Naive thymus-derived CD8-positive, alpha-beta T cell (primary cell): Measurements from ENCODE around the gene ANKRD65. TPM values are rescaled to one million over a fixed set of nuclear protein-coding genes. Genes with fewer than 3 reads are reported as not detected.

Source experiments
- ATAC-seq, 2 donors: fragments of 150-1000 bp; cut with Tn5 transposase in 1 of 2; sonication (Bioruptor Pico), chemical (Tn5 transposase) in 1 of 2; 1 replicate in 1 of 2; 2 replicates in 1 of 2; pipeline ENCODE4 v1.10.0; 2021; ENCODE audit warnings: mild to moderate bottlenecking in 2 of 2, moderate library complexity in 2 of 2
- POLR2A ChIA-PET: fragments of 350-600 bp; sonication (Branson Sonifier 250); formaldehyde crosslinking; loops from one replicate; lab custom pipeline; 2021; ENCODE audit warnings: antibody characterized with exemption; lab: Charles Lee
- DNase-seq, 10 donors: peaks; one replicate each; pipeline versions ENCODE4 v3.0.0 to v3.0.0-alpha.2; 2020 to 2022
- H3K27ac Mint-ChIP-seq, 10 donors: one replicate each; pipeline ENCODE4 v1.8.0; 2020 to 2022; ENCODE audit warnings: mild to moderate bottlenecking in 10 of 10, mixed read lengths in 10 of 10, moderate library complexity in 4 of 10, inconsistent platforms in 1 of 10
- H3K27me3 Mint-ChIP-seq, 5 donors: one replicate each; pipeline ENCODE4 v1.8.0; 2021 to 2022; ENCODE audit warnings: mixed read lengths in 5 of 5
- H3K36me3 Mint-ChIP-seq, 3 donors: one replicate each; pipeline ENCODE4 v1.8.0; 2020 to 2022; ENCODE audit warnings: mixed read lengths in 3 of 3, mild to moderate bottlenecking in 2 of 3, inconsistent platforms in 1 of 3
- H3K4me1 Mint-ChIP-seq, 4 donors: one replicate each; pipeline ENCODE4 v1.8.0; 2021 to 2022; ENCODE audit warnings: mixed read lengths in 4 of 4
- H3K4me3 Mint-ChIP-seq, 10 donors: one replicate each; pipeline ENCODE4 v1.8.0; 2020 to 2022; ENCODE audit warnings: mild to moderate bottlenecking in 10 of 10, mixed read lengths in 10 of 10, moderate library complexity in 6 of 10, inconsistent platforms in 1 of 10
- H3K9me3 Mint-ChIP-seq, 9 donors: one replicate each; pipeline ENCODE4 v1.8.0; 2020 to 2022; ENCODE audit warnings: mixed read lengths in 9 of 9, mild to moderate bottlenecking in 3 of 9, inconsistent platforms in 1 of 9, moderate library complexity in 1 of 9
- polyA plus RNA-seq, 3 donors: library from polyadenylated mRNA; unstranded; fragments of 300-500 nt; fragmentation: Illumina TruSeq; gene quantifications; one replicate each; pipeline ENCODE4 v1.2.3, GENCODE V29; 2021
- total RNA-seq, 8 experiments: library from RNA in 2 of 8; stranded (reverse) in 2 of 8; gene quantifications; one replicate each; pipeline ENCODE4 v1.2.3 and lab custom pipeline; 2021 to 2026

The ANKRD65 gene
- total and polyA plus RNA-seq, 5 experiments from 2014 or later: not detected

GRCh38 chr1:1439546-1440261 lies 18.6 kb upstream of the ANKRD65 start:
- H3K4me3 Mint-ChIP-seq: no peak overlapping the region
- H3K4me1 Mint-ChIP-seq: peaks cover 1 to 13% (median 8%) of the 10 kb centered on the region in 4 donors
- DNase-seq (peak in 1 of 10 donors; percentile 21), ATAC-seq (no peak)
- H3K9me3 Mint-ChIP-seq: no peaks in the 10 kb centered on the region
- peaks cover 0 to 26% (median 5%) of the 10 kb centered on the region in 5 donors for H3K27me3 Mint-ChIP-seq
- POLR2A ChIA-PET: interaction anchor here (0.7 to 2.3 kb wide), 2 partner anchors 32 to 71 kb away, joined by 3 to 8 read pairs; partner anchors contain the start of gene MRPL20
- no peaks in the 10 kb centered on the region for H3K36me3 Mint-ChIP-seq
- no peak overlapping the region for H3K27ac Mint-ChIP-seq

GRCh38 chr1:1438531-1439381 lies 17.7 kb upstream of the ANKRD65 start:
- H3K4me3 Mint-ChIP-seq: no peak overlapping the region
- H3K36me3 Mint-ChIP-seq: no peaks in the 10 kb centered on the region
- peaks cover 0 to 28% (median 5%) of the 10 kb centered on the region in 5 donors for H3K27me3 Mint-ChIP-seq
- no peak for ATAC-seq
- POLR2A ChIA-PET: interaction anchor here (1.0 kb wide), 1 partner anchor 43 kb away, joined by 4 read pairs; no protein-coding TSS in a partner anchor
- H3K4me1 Mint-ChIP-seq: peaks cover 1 to 13% (median 9%) of the 10 kb centered on the region in 4 donors
- peak in 1 of 10 donors; percentile 48 for DNase-seq
- H3K27ac Mint-ChIP-seq: peak overlapping the region in 1 of 10 donors; percentile 13
- no peaks in the 10 kb centered on the region for H3K9me3 Mint-ChIP-seq

- no peak for ATAC-seq
- Mint-ChIP-seq H3K4me3 (no peak overlapping the region), H3K36me3 (no peaks in the 10 kb centered on the region), H3K4me1 (peaks cover 1 to 13% (median 9%) of the 10 kb centered on the region in 4 donors), H3K27ac (no peak overlapping the region), H3K27me3 (peaks cover 0 to 28% (median 5%) of the 10 kb centered on the region in 5 donors), H3K9me3 (no peaks in the 10 kb centered on the region)
- no peak for DNase-seq
- POLR2A ChIA-PET: interaction anchor here (1.0 kb wide), 1 partner anchor 42 kb away, joined by 4 read pairs; no protein-coding TSS in a partner anchor
Observed at GRCh38 chr1:1437904-1438376, 16.9 kb upstream of the ANKRD65 start.

GRCh38 chr1:1437033-1437903 lies 16.2 kb upstream of the ANKRD65 start:
- Mint-ChIP-seq H3K4me1 (peaks cover 1 to 13% (median 9%) of the 10 kb centered on the region in 4 donors), H3K27ac (no peak overlapping the region), H3K4me3 (no peak overlapping the region), H3K36me3 (no peaks in the 10 kb centered on the region), H3K9me3 (no peaks in the 10 kb centered on the region), H3K27me3 (peaks cover 0 to 32% (median 7%) of the 10 kb centered on the region in 5 donors)
- POLR2A ChIA-PET: interaction anchor here (0.6 to 0.9 kb wide), 2 partner anchors 30 to 231 kb away, joined by 3 read pairs; partner anchors contain the start of gene MRPL20
- ATAC-seq: no peak
- peak in 1 of 10 donors; percentile 59 for DNase-seq

- POLR2A ChIA-PET: interaction anchor here (0.5 to 0.9 kb wide), 2 partner anchors 30 to 115 kb away, joined by 3 to 7 read pairs; partner anchors contain the start of gene MRPL20
- Mint-ChIP-seq H3K9me3 (no peaks in the 10 kb centered on the region), H3K36me3 (no peaks in the 10 kb centered on the region), H3K4me1 (peaks cover 1 to 12% (median 9%) of the 10 kb centered on the region in 4 donors), H3K4me3 (peak overlapping the region in 6 of 10 donors; percentile 39 to 66 (median 54)), H3K27me3 (peaks cover 0 to 35% (median 7%) of the 10 kb centered on the region in 5 donors), H3K27ac (no peak overlapping the region)
- no peak for ATAC-seq
- no peak for DNase-seq
Observed at GRCh38 chr1:1436630-1437032, 15.6 kb upstream of the ANKRD65 start.

GRCh38 chr1:1435911-1436629 lies 15.0 kb upstream of the ANKRD65 start:
- no peaks in the 10 kb centered on the region for H3K36me3 Mint-ChIP-seq
- H3K27me3 Mint-ChIP-seq: peaks cover 0 to 35% (median 7%) of the 10 kb centered on the region in 5 donors
- ATAC-seq: peak; percentile 18 to 35
- peaks cover 1 to 12% (median 9%) of the 10 kb centered on the region in 4 donors for H3K4me1 Mint-ChIP-seq
- H3K27ac Mint-ChIP-seq: no peak overlapping the region
- no peaks in the 10 kb centered on the region for H3K9me3 Mint-ChIP-seq
- POLR2A ChIA-PET: interaction anchor here (0.5 kb wide), 1 partner anchor 114 kb away, joined by 7 read pairs; no protein-coding TSS in a partner anchor
- peak overlapping the region in 9 of 10 donors; percentile 33 to 66 (median 51) for H3K4me3 Mint-ChIP-seq
- DNase-seq: peak in 1 of 10 donors; percentile 59

- POLR2A ChIA-PET: interaction anchor here (0.7 kb wide), 1 partner anchor 34 kb away, joined by 3 read pairs; no protein-coding TSS in a partner anchor
- peaks cover 1 to 10% (median 9%) of the 10 kb centered on the region in 4 donors for H3K4me1 Mint-ChIP-seq
- peak within 1 kb of the TSS; percentile 48 to 76 (median 55) for H3K4me3 Mint-ChIP-seq
- ATAC-seq (peak; percentile 79 to 85), DNase-seq (peak; percentile 44 to 76 (median 62))
- no peaks in the 10 kb centered on the region for H3K9me3 Mint-ChIP-seq
- H3K27me3 Mint-ChIP-seq: peaks cover 0 to 30% (median 7%) of the 10 kb centered on the region in 5 donors
- H3K36me3 Mint-ChIP-seq: no peaks in the 10 kb centered on the region
- H3K27ac Mint-ChIP-seq: no peak within 1 kb of the TSS
Observed at GRCh38 chr1:1435106-1435903, 14.2 kb upstream of the ANKRD65 start, which contains the start of gene VWA1. Gene VWA1 (plus strand): TSS chr1:1435690. CDS start chr1:1435749, 59 bp downstream.

- Mint-ChIP-seq H3K27me3 (peaks cover 0 to 34% (median 7%) of the 10 kb centered on the region in 5 donors), H3K4me1 (peaks cover 3 to 10% (median 9%) of the 10 kb centered on the region in 4 donors), H3K36me3 (no peaks in the 10 kb centered on the region), H3K9me3 (no peaks in the 10 kb centered on the region), H3K27ac (no peak overlapping the region), H3K4me3 (peak overlapping the region in 8 of 10 donors; percentile 38 to 76 (median 55))
- no peak for ATAC-seq
- DNase-seq: no peak
- POLR2A ChIA-PET: interaction anchor here (0.7 kb wide), 1 partner anchor 34 kb away, joined by 3 read pairs; no protein-coding TSS in a partner anchor
Observed at GRCh38 chr1:1434824-1435105, 13.7 kb upstream of the ANKRD65 start.

GRCh38 chr1:1434131-1434823 lies 13.2 kb upstream of the ANKRD65 start:
- Mint-ChIP-seq H3K4me3 (peak overlapping the region in 3 of 10 donors; percentile 34 to 70 (median 63)), H3K36me3 (no peaks in the 10 kb centered on the region), H3K4me1 (peaks cover 3 to 10% (median 9%) of the 10 kb centered on the region in 4 donors), H3K27ac (no peak overlapping the region), H3K27me3 (peaks cover 0 to 38% (median 7%) of the 10 kb centered on the region in 5 donors), H3K9me3 (no peaks in the 10 kb centered on the region)
- ATAC-seq: peak; percentile 21 to 24
- POLR2A ChIA-PET: interaction anchor here (0.7 to 0.8 kb wide), 2 partner anchors 11 to 33 kb away, joined by 3 read pairs; no protein-coding TSS in a partner anchor
- DNase-seq: peak in 3 of 10 donors; percentile 12 to 63 (median 17)

GRCh38 chr1:1433804-1434130 lies 12.7 kb upstream of the ANKRD65 start:
- no peak overlapping the region for H3K4me3 Mint-ChIP-seq
- DNase-seq (no peak), ATAC-seq (no peak)
- peaks cover 0 to 40% (median 7%) of the 10 kb centered on the region in 5 donors for H3K27me3 Mint-ChIP-seq
- no peak overlapping the region for H3K27ac Mint-ChIP-seq
- no peaks in the 10 kb centered on the region for H3K9me3 Mint-ChIP-seq
- peaks cover 3 to 10% (median 9%) of the 10 kb centered on the region in 4 donors for H3K4me1 Mint-ChIP-seq
- POLR2A ChIA-PET: interaction anchor here (0.8 kb wide), 1 partner anchor 10 kb away, joined by 3 read pairs; no protein-coding TSS in a partner anchor
- no peaks in the 10 kb centered on the region for H3K36me3 Mint-ChIP-seq
